ENCODE measurements around the gene ING2.
"Not testable (repeated sequence)": the region's sequence is repeated elsewhere in the genome, so short reads cannot be mapped to it uniquely, and the experiment has no call there.

Gene ING2, protein sequence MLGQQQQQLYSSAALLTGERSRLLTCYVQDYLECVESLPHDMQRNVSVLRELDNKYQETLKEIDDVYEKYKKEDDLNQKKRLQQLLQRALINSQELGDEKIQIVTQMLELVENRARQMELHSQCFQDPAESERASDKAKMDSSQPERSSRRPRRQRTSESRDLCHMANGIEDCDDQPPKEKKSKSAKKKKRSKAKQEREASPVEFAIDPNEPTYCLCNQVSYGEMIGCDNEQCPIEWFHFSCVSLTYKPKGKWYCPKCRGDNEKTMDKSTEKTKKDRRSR

DNA sequence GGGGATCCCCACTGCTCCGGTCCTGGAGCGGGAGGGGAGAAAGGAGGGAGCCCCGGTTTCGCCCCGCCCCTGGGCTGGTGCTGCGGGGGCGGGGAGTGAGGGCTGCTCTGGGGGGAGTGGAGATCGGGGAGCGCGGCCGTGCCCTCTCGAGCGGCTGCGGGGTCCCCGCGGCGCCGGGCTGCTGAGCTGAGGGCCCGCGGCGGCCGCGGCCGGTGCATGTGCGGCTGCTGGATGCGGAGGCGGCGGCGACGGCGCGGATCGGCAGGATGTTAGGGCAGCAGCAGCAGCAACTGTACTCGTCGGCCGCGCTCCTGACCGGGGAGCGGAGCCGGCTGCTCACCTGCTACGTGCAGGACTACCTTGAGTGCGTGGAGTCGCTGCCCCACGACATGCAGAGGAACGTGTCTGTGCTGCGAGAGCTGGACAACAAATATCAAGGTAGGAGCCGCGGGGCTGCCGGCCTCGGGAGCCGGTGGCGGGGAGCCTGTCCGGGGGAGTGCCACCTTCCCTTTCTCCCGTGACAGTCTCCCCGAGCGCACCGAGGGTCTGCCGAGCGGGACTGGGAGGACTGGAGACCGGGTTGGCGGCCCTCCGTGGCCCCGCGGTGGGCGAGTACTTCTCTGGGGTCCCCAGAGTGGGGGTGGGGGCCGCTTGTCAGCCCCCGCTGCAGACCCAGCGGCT lies at the start of gene ING2:
TSS of gene ING2 (plus strand) at position 129 of the 681 bp plus-strand sequence. CDS start at position 267, 138 bp downstream.
- DNase-seq = peak in 43 of 58 donors; percentile 21 to 96 (median 84)

DNA sequence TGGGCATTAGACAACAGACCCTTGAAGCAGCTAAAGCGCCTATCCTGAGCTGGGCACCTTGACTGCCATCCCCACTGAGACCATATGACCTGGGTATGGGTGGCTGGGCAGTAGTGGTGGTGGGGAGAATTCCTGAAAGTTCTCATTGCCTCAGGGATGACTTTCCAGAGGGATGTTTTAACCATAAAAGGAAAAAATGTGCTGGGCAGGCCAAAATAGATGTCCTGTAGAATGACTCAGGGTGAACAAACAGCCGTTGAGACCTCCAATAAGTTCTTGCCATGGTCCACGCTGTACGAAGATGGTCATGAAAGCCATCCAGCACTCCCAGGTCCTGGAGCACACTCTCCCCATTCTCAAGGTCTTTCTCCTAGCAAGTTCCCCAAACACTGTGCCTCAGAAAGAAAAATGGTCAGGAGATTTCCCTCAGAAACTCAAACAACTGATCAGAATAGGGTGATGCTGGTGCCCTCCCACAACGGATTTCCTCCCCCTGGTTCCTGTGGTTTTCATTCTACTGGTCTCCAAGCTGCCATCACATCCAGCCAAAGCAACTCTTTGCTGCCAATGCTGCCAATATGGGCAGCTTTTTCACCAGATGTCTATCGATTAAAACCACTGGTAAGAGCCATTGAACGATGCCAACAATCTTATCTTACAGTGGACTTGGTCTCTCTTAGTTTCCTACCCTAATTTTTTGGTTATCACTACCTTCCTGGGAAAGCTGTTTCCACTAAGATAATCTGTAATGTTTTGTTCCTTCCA lies 49.2 kb upstream of the ING2 start:
- DNase-seq = no peak

GRCh38 chr4:183458005-183458404 lies 46.9 kb upstream of the ING2 start:
- DNase-seq = no peak

- DNase-seq = not testable (repeated sequence)
These were observed 40.8 kb upstream of the ING2 start for GRCh38 chr4:183463903-183464619.

DNA sequence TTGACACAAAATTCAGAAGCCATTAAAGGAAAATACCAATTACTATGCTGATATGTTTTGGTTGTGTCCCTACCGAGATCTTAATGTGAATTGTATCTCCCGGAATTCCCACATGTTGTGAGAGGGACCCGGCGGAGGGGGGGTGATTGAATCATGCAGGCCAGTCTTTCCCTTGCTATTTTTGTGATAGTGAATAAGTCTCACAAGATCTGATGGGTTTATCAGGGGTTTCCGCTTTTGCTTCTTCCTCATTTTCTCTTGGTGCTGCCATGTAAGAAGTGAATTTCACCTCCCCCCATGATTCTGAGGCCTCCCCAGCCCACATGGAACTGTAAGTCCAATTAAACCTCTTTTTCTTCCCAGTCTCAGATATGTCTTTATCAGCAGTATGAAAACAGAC lies 39.0 kb upstream of the ING2 start:
- DNase-seq = peak in 1 of 58 donors; percentile 3

DNA sequence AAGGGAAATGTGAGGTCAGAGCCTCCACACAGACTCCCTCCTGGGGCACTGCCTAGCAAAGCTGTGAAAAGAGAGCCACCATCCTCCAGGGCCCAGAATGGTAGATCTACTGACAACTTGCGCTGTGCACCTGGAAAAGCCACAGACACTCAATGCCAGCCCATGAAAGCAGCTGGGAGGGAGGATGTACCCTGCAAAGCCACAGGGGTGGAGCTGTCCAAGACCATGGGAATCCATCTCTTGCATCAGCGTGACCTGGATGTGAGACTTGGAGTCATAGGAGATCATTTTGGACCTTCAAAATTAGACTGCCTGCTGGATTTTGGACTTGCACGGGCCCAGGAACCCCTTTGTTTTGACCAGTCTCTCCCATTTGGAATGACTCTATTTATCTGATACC lies 37.6 kb upstream of the ING2 start:
- DNase-seq = no peak

DNA sequence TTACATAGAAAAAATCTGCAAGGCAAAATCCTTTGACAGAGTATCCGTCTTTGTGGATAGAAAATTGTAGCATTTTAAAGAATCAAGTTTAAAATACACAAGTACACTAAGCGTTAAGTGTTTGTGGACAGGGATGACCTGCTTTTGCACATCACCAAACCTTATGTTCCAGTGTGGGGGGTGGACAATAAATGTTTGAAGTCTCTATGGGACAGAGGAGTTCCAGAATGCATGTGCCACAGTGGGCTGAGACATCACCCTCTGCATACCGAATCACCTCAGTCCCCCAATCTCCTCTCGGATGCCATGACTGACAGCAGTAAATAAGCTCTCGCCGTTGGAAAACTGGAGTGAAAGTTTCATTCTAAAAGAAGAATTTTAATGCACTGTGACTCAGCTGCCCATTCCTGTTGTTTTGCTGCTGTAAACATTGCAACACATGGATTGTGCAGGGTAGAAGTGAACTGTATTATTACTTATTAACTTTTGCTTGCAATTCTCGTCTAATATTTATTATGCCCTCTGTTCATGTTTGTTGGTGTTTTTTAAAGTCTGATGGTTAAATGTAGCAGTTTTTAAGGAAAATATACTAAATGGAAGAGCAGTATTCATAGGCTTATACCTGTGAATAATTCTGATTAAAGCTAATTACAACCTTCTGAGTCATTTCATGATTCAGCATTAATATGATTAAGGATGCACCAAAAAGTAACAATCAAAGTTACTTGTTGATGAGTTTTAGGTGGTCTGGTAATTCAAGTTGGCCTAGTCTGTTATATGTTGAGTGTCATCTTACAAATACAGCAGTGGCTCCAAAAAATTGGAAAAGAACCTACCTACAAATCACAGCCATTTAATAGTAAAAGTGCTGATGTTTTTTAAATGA lies 36.4 kb upstream of the ING2 start:
- no peak for DNase-seq

- no peak for DNase-seq
These were observed 35.6 kb upstream of the ING2 start for GRCh38 chr4:183469285-183469684.

- DNase-seq = no peak
These were observed 34.9 kb upstream of the ING2 start for GRCh38 chr4:183469936-183470335.

- DNase-seq = no peak
These were observed 34.0 kb upstream of the ING2 start for GRCh38 chr4:183470821-183471220.

DNA sequence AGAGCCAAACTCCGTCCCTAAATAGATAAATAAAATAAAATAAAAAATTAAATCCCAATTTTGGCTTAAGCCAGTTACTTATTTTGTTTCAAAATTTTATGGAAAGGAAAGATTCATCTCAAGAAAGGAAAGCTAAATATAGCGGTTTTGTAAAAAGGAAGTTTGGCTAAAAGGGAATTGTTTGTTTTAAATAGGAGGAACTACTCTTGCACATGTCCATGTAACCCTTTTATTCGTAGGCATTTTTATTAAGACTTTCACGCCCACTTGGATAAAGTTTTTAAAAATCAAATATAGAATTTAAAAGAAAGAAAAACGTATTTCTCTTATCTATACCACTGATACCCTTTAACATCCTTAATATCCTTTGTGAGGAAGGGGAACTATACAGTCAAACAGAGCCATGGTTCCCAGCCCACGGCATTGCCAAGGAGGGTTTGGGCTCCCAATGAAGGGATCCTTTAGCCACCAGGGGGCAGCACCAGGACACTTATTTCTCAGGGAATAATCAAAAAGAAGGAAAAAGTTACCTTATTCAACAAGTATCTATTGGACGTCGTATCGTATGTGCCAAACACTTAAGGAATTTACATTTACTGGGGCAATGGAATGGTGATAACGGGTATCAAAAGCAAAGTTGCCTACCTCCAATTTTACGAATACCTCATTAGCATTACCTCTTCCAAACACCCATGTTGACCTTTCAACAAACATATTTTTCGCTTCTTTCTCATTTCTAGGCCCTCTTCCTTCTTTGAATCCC lies 32.7 kb upstream of the ING2 start:
- DNase-seq = peak in 54 of 58 donors; percentile 1 to 95 (median 56)

- DNase-seq = no peak
These were observed 26.7 kb upstream of the ING2 start for GRCh38 chr4:183478123-183478522.

DNA sequence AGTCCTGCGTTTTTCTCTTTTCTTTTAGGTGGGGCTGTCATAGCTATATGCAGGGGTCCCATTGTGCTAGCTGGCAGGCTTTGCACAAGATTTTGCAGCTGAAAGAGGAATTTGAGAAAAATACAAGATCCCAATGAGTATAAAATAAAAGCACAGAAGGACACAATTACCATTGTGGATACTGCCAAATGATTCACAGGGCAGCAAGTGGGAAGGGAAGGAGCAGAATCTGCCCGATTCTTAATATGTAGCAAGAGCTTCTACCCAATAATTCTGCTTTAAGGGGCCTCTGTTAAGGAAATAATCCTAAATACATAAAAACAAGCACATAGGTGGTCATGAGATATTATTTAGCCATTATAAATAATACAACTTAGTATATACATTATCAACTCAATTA lies 25.9 kb upstream of the ING2 start:
- no peak for DNase-seq

DNA sequence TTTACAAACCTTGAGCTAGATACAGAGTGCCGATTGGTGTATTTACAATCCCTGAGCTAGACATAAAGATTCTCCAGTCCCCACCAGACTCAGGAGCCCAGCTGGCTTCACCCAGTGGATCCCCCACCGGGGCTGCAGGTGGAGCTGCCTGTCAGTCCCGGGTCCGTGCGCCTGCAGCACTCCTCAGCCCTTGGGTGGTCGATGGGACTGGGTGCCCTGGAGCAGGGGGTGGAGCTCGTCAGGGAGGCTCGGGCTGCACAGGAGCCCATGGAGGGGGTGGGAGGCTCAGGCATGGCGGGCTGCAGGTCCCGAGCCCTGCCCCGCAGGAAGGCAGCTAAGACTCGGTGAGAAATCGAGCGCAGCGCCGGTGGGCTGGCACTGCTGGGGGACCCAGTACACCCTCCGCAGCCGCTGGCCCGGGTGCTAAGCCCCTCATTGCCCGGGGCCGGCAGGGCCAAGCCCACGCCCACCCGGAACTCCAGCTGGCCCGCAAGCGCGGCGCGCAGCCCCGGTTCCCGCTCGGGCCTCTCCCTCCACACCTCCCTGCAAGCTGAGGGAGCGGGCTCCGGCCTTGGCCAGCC lies 22.3 kb upstream of the ING2 start:
- not testable (repeated sequence) for DNase-seq

DNA sequence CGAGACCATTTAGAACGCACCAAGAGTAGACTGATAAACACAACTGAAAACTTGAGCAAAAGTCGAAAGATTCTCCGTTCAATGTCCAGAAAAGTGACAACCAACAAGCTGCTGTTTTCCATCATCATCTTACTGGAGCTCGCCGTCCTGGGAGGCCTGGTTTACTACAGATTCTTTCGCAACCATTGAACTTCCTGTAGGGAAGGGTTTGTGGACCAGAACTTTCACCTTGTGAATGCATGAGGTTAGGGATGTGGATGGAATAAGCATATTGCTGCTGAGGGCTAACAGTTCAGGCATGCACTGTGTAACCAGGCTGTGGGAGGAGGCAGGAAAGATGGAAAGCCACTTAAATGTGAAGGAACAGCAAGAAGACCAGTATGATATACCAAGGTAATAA lies 20.9 kb upstream of the ING2 start:
- no peak for DNase-seq

- DNase-seq = no peak
These were observed 19.3 kb upstream of the ING2 start for GRCh38 chr4:183485411-183486160.

DNA sequence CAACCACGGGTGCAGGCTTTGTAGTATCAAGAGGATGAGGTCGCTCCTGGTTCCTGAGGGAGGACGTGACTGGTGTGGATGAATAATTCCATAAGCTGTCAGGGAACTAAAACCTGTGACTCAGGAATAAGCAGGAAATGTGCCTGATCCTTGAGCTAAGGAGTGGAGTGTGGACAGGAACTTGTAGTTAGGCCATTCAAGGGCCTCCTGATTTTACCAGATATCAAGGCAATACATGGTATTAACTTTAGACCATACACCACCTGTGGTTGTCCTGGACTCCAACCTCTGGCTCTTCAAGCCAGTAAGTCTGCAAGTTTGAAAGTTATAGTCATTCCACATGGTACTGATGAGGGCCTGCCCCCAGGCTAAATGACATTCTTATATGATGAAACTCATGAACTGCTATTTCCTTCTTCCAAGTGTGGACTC lies 12.1 kb upstream of the ING2 start:
- DNase-seq = no peak

DNA sequence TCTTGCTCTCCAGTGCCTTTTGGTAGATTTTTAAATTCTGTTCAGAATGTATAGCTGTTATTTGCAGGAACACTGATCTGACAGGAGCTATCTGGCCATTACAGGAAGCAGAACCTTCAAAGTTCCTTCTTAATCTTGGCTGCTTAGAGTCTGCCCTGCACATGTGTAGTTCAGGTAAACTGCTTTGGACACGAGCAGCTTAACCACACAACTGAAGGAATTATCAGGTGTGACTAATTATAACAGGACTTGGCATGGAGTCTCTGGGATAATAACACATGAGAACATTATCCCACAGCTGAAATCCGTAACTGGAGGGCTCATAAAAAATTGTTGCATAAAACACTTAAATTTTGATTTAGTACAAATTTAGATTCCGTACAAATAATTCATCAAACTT lies 11.6 kb upstream of the ING2 start:
- DNase-seq = no peak

- DNase-seq = no peak
These were observed 9.7 kb upstream of the ING2 start for GRCh38 chr4:183495184-183495583.
